Pons (tissue), 1 donor: ENCODE measurements around the gene BCKDHA.
"Not testable (repeated sequence)": the region's sequence is repeated elsewhere in the genome, so short reads cannot be mapped to it uniquely, and the experiment has no call there.

Source experiments
- DNase-seq: peaks from one replicate; pipeline ENCODE4 v3.0.0-alpha.2; 2016; ENCODE audit warnings: low spot score

Gene BCKDHA

DNA sequence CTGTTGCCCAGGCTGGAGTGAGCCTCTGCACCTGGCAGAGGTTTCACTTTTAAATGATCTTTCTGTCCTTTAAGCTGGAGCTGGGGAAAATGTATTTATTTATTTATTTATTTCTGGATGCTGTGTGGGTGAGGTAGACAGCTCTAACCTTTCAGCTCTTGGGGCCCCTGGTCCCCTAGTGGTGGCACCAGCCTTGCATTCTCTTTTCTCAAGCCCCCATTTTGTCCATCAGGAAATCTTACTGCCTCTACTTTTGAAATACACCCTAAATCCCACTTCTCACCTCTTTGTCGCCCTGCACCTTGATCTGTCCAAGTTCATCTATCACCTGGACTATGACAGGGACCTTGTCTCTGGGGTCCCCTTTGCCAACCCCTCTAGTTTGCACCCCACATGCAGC is 31.5 kb upstream of the BCKDHA start:
- DNase-seq = no peak

GRCh38 chr19:41367848-41368301 is 29.7 kb upstream of the BCKDHA start:
- DNase-seq = no peak

- DNase-seq = no peak
Measured at GRCh38 chr19:41369769-41370168, 27.8 kb upstream of the BCKDHA start.

GRCh38 chr19:41371119-41371518 is 26.5 kb upstream of the BCKDHA start:
- not testable (repeated sequence) for DNase-seq

DNA sequence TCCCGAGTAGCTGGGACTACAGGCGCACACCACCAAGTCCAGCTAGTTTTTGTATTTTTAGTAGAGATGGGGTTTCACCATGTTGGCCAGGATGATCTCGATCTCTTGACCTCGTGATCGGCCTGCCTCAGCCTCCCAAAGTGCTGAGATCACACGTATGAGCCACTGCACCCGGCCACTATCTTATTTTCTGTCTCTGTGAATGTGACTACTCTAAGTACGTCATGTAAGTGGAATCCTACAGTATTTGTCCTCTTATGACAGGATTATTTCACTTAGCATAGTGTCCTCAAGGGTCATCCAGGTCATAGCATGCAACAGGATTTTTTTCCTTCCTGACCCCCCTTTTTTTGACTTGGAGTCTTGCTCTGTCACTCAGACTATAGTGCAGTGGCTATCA is 26.1 kb upstream of the BCKDHA start:
- no peak for DNase-seq

DNA sequence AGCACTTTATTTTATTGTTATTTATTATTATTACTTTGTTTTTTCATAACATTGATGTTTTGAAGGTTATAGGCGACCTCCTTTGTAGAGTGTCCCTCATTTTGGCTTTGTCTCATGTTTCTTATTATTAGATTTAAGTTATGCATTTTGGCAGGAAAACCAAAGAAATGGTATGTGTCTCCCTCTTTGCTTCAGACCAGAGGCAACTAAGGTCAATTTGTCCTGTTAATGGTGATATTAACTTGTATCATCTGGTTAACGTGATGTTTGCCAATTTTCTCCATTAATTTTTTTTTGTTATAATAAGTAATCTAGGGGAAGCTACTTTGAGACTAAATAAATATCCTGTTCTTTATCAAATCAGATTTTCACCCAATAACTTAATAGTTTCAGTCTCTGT is 25.1 kb upstream of the BCKDHA start:
- DNase-seq = no peak

GRCh38 chr19:41373993-41374392 is 23.6 kb upstream of the BCKDHA start:
- peak; percentile 69 for DNase-seq

DNA sequence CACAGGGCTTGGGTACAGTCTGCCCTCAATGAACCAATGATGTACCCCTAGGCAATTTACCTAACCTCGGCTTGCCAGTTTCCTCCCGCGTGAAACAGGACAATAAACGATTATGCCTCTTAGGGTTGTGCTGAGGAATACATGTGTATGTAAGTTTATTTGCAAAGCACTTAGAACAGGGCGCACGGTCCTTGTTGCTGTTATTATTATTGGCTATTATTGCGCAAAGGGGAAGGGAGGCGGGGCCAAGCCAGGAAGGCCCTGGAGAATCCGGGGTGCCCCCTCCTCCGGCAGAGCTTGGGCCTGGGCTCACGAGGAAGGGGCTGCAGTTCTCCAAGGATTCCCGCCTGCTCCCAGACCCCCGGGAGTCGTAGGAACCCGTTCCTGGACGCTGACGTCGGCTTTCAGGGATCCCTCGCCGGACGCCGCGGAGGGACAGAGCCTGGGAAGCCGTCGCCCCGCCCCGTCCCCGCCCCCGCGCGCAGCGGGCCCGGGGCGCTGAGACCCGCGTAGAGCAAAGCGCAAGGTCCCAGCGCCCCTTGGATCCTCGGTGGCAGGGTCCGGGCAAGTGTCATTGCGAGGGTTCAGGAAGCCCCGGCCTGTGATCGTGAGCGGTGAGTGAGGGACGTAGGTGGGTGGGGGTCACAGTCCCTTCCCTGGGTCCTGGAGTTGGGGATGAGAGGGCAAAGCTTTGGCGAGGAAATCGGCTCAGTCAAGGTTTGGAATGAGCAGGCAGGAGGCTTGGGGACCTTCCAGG is 21.2 kb upstream of the BCKDHA start, which contains the start of gene TMEM91:
TSS of gene TMEM91 (plus strand) at position 293 of the 757 bp plus-strand sequence. CDS start 1,777 bp downstream, outside the sequence.
- DNase-seq = no peak

GRCh38 chr19:41376998-41377365 is 20.6 kb upstream of the BCKDHA start:
- no peak for DNase-seq

DNA sequence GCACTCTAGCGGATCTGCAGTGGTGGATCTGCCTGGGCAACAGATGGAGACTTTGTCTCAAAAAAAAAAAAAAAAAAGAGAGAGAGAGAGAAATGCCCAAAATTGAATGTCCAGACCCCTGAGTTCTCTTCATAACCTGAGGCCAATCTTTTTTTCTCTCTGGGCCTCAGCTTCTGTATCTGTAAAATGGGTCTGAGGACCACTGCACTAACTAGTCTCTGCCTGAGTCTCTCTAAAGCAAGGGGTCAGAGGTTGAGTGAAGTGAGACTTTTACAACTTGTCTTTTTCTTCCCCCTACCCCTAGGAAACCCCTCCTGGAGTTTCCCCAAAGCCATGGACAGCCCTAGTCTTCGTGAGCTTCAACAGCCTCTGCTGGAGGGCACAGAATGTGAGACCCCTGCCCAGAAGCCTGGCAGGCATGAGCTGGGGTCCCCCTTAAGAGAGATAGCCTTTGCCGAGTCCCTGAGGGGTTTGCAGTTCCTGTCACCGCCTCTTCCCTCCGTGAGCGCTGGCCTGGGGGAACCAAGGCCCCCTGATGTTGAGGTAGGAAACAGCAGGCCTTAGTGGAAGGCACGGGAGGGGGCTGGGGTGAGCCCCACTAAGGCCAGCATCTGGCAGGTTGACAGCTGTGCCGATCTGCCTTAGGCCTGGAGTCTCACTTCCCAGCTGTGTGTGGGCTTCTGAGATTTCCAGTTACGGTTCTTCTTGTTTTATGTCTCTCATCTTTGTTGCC is 19.5 kb upstream of the BCKDHA start:
- no peak for DNase-seq

DNA sequence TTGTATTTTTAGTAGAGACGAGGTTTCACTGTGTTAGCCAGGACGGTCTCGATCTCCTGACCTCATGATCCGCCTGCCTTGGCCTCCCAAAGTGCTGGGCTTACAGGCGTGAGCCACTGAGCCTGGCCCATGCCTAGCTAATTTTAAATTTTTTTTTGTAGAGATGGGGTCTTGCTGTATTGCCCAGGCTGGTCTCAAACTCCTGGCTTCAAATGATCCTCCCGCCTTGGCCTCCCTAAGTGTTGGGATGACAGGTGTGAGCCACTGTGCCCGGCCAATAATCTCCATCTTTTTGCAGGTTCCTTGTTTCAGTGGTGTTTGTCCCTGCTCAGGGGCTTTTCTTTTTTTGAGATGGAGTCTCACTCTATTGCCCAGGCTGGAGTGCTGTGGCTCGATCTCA is 16.1 kb upstream of the BCKDHA start:
- DNase-seq = not testable (repeated sequence)

GRCh38 chr19:41384351-41384750 is 13.3 kb upstream of the BCKDHA start:
- DNase-seq = no peak

DNA sequence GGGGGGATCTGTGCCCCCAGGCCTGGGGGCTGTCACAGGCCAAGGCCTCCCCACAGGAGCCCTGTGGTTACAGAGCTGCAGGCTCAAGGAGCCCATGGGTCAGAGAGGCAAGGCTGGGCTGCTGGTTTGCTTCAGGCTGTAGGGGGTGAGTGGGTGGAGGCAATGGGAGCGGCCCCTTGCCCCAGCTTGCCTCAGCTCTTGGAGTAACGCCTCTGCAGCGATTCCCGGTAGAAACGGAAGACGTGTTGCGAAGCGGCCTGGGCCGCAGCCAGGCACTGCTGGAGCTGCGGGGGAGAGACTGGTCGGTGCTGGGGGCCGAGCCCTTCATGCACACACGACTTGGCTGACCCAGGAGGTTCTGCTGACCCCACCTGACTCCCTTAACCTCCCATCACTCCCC is 11.2 kb upstream of the BCKDHA start:
- DNase-seq = no peak

DNA sequence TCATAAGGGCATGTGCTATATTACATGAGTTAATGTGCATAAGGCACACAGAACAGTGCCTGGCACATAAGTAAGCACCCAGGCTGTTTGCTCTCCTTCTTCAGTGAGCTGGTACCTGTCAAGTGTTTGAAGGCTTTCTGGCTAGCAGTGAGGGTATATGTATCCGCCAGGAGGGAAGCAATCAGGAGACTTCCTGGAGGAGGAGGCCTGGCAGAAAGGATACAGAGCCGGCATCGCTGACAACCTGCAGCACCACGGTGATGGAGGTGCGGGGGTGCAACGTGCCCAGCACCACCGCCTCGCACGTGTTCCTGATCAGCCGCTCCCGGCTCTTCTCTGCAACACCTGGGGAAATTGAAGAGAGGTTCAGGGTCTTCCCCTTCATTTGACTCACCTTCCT is 6.0 kb upstream of the BCKDHA start:
- no peak for DNase-seq

DNA sequence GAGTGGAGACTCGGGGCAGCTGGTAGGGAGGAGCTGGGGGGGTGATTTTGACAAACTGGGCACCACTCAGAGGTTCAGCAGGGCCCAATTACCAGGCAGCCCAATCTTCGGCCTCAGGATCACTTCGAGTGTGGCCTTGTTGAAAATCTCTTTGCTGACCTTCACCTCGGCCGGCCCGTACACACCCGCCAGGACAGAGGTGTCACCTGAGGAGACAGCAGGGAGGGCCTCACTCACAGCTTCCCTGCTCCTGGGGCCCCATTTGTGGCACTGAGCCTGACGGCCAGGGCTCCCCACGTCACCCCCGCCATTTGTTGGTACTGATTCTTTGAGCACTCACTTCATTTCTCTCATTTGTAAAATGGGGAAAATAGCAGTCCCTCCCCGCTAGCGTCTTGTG is 4.8 kb upstream of the BCKDHA start:
- DNase-seq = no peak

DNA sequence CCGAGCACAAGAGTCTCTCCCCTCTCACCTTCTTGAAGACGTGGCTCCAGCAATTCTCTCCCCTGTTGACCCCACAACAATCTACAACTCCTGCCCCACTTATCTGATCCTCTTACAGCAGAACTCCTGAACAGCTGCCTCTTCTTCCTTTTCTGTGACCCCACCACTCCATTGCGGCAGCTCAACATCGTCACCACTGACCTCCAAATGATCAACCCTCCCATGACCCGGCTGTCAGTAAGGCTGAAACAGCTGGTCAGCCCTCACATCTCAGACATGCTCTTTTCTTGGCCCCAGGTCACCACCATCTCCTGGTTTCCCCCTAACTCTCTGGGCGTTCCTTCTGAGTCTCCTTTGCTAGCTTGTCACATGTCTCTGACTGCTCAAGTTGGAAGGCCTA is 2.3 kb upstream of the BCKDHA start:
- no peak for DNase-seq

DNA sequence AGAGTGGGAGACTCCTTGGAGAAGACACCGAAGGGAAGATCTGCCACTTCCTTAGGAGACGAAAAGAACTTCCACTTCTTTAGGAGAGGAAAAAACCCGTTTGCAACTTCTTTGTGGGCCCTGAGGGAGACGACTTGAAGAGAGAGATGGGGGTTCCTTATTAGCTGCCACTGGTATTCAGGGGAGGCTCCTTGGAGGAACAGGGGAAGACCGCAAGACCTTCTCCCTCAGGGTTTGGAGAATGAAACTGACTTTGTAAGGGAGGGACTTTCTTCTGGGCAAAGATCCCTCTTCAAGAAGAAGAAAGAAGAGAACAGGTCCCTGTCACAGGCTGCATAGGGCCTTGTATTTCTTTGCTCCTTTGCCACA is 416 bp downstream of the BCKDHA start:
- DNase-seq = no peak

GRCh38 chr19:41398598-41398997 is 980 bp downstream of the BCKDHA start:
- no peak for DNase-seq

DNA sequence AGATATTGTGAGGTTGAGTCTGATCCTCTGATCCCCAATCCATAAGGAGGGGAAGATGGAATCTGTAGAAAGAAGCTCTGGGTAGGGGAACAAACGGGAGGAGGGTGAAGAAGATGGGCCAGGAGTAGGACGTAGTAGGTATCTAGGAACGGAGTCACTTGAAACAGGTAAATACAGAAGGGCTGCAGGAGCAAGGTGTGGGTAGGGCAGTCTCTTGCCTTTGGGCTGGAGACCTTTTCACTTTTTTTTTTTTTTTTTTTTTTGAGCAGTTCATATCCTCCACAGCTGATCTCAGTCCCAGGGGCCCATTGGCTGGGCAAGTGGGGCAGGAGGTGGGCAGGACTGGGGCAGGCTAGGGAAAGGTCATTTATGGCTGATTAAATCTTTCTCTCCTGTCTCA is 1.5 kb downstream of the BCKDHA start:
- DNase-seq = no peak

DNA sequence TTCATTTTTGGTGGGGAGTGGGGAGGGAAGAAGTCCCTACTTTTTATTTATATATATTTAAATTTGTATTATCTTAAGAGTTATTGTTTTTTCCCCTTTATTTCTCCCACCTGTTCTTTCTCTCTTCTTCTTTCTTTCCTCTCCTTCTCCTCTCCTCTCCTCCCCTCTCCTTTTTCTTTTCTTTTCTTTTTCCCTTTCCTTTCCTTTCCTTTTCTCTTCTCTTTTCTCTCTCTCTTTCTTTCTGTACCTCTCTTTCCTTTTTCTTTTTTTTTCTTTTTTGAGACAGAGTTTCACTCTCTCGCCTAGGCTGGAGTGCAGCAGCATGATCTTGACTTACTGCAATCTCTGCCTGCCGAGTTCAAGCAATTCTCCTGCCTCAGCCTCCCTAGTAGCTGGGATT is 1.9 kb downstream of the BCKDHA start:
- no peak for DNase-seq

GRCh38 chr19:41401483-41401882 is 3.9 kb downstream of the BCKDHA start:
- no peak for DNase-seq

GRCh38 chr19:41402010-41402409 is 4.4 kb downstream of the BCKDHA start:
- no peak for DNase-seq

DNA sequence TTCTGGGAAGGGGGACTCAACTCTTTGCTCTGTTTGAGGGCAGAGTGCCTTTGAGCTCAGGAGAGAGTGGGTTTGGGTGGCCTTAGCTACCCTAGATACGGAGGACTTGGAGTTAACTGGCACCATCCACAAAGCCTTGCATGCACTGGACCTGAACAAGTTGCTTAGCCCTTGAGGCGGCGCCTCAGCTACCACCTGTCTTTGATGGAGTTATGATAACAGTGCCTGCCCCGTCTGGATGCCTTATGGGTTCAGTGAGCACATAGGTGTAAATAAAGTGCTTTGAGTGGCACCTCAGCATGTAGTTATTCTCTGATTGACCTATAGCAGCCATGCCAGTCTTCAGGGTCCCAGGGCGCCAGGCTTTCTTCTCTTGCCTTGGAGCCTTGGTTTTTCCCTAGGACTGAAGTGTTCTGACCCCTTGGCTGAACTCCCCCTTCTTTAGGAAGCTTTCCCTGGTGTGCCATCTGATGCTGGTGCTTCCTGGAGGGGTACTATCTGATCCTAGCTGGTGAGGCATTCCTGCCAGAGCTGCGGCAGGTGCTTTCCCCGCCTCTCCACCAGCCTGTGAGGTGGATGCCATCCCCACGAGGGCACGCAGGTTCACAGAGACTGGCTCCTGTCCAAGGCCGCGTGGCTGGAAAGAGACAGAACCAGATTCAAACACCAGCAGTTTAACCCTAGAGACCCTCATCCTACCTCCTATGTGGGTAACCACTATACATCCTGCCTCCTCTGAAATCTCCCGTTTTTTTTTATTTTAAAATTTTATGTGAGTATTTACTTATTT is 5.8 kb downstream of the BCKDHA start:
- DNase-seq = no peak
